GM18505 (cell line): Measurements from ENCODE around the gene EMX2.

ENCODE experiments used
- ATAC-seq: cut with Tn5 transposase; IDR thresholded peaks from one replicate; pipeline ENCODE4 v1.9.1; 2021; ENCODE audit not compliant: unreplicated experiment
- POLR2A ChIP-seq: IDR thresholded peaks from 4 replicates; pipeline ENCODE4 v1.6.1; 2011; ENCODE audit warnings: borderline replicate concordance; ENCODE audit not compliant: insufficient read depth, insufficient read length; ENCODE audit errors: extremely low read depth

Gene EMX2

DNA sequence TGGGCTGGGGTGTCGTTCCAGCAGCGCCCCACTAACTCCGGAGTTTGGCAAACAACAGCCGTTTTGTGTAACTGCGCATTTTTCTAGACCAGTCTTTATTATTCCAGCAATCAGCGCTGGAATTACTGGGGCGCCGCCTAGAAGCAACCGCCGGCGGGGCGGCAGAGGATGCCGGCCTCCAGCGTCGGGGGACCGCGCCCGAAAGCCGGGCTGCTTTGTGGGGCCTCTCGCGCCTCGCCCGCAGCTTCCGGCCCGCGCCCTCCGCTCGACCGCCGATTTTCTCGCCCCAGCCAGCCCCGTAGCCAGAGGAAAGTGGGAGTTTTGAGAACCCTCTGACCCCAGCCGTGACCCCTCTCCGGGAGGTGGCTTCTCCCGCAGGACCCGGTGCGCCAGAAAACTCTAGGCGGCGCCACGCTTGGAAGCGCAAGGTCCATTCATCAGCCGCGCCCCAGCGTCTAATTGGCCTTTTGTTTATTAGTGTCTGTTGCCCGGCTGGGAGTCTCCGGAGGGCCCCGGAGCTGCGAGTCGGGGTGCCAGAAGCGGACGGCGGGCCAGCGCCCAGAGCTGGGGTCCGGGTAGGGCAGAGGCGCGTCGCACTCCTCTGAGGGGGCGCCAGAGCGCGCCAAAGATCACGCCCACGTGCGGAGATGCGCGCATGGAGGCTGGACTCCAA lies 10.7 kb downstream of the EMX2 start:
- no peak for TF ChIP-seq POLR2A
- no peak for ATAC-seq

DNA sequence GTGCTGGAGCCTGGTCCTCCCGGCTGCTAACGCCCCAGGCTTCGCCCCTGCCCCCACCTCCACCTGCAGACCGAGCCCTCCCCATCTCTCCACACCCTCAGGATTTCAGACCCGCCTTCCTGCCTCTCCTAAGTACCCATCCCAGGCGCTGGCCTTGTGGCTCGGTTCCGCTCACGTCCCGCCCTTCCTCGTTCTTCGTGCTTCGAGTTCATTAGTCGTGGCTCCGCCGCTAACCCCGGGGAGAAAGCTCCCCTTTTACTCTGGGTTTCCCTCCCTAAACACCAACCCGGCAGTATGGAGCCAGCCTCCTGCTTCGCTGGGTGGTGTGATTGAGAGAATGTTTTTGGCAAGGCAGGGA lies 11.2 kb downstream of the EMX2 start:
- no peak for TF ChIP-seq POLR2A
- no peak for ATAC-seq

- no peak for ATAC-seq
- TF ChIP-seq POLR2A: no peak
Observed at GRCh38 chr10:117554241-117554814, 11.8 kb downstream of the EMX2 start.

GRCh38 chr10:117555017-117555416 lies 12.5 kb downstream of the EMX2 start:
- TF ChIP-seq POLR2A: no peak
- ATAC-seq: no peak

DNA sequence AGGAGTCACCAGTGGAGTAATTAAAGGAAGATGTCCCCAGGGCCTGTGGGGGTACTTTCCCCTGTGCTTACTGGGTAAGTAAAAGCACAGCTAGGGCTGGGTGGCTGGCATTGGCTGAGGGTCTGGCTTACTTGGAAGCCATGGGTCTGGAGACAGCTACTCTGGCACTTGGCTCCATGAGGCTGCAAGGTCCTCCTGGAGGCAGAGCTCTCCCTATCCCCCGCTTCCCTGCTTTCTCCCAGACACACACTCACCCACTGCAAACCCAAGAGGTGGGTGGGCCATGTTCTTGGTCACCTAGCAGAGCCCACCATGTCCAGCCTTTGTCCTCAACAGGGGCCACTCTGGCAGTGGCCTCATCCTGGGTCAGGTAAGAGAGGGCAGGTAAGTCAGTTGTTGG lies 13.3 kb downstream of the EMX2 start:
- no peak for TF ChIP-seq POLR2A
- no peak for ATAC-seq

DNA sequence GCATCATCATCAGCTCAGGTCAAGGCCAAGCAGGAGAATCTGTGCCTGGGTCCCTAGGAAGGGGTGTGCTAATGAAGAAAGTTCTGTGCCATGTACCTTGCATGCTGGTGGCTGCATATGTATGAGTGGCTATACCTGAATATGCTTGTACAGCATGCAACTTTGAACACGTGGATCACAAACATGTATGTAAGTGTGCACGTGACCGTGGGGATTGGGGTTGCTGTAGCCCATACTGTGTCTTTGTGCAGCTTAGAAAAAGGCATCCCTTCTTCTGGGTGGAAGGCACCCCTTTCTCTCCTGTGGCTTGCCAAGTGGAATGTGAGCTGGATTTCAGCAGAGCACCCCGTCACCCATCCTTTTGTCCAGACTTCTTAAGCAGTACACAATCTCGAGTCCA lies 13.8 kb downstream of the EMX2 start:
- ATAC-seq: no peak
- TF ChIP-seq POLR2A: no peak

DNA sequence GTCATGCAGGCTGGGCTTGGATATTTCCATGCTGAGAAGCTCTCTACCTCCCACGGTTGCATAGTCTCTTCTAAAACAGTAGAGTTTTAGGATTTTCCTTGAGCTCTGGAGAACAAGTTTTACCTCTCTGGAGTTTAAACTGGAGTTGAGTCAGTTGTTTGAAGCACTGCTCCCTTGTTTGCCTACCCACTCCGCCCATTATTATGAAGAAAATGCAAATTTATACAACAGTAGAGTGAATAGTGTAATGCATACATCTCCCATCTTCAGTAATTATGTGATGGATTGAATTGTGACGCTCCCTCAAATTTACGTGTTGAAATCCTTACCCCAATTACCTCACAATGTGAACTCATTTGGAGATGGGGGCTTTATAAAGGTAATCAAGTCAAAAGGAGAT lies 17.2 kb downstream of the EMX2 start:
- TF ChIP-seq POLR2A: no peak
- no peak for ATAC-seq

DNA sequence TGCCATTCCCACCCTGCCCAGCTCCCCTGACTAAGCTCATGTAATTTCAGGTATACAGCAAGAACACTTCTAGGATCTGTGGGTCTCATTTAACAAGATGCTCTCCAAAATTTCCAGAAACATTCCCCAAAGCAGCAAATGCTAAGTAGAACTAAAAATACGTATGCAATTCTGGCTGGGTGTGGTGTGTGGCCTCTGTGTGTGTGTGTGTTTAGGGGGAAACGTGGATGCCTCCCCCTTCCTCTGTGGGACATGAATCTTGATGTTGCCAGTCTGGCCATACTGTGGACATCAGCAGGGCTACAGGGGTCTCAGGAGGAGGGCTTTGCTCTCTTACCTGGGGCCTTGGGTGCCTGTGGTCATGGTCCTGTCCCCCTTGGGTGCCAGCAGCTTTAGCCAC lies 18.4 kb downstream of the EMX2 start:
- no peak for ATAC-seq
- no peak for TF ChIP-seq POLR2A

- no peak for TF ChIP-seq POLR2A
- ATAC-seq: no peak
Observed at GRCh38 chr10:117562220-117562619, 19.7 kb downstream of the EMX2 start.

GRCh38 chr10:117562896-117563737 lies 20.6 kb downstream of the EMX2 start:
- ATAC-seq: no peak
- TF ChIP-seq POLR2A: no peak

DNA sequence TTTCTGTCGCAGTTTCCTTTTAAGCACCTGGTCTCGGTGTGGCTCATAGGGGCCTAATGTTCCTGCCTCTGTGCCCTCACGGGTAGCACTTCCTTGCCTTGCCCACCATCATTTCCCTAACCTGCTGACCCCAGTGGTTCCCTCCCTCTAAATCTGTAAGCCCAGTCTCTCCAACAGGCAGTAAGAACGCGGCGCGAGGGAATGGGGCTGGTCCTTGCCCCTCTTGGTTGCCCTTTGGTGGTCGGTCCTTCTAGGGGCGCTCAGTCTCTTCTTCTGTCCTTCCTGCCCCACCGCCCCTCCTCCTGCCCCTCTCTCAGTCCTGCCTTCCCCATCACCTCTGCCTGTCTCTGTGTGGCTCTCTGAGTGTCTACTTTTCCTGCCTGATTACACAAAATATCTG lies 21.2 kb downstream of the EMX2 start:
- no peak for TF ChIP-seq POLR2A
- ATAC-seq: no peak

GRCh38 chr10:117565068-117565467 lies 22.5 kb downstream of the EMX2 start:
- ATAC-seq: no peak
- TF ChIP-seq POLR2A: no peak

DNA sequence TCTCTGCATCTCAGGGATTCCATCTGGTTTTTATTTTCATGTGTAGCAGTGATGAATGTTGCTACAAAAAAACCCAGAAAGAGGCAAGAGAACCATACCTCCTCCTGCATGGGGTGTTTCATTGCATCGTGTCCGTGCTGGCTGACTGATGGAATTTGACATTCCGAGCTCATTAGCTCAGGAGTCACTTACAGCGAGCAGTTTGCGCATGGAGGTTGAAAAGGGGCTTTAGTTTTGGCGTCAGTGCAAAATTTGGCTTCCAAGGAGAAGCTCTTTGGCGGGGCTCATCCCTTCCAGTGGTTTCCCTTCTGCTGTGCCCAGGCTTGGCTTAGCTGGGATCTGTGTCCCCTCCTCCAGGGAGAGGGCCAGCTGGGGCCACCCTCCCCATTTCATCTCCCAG lies 25.8 kb downstream of the EMX2 start:
- no peak for ATAC-seq
- no peak for TF ChIP-seq POLR2A
